ENCODE results near the gene KLF3.

Gene KLF3

GRCh38 chr4:38728631-38729141, 64.7 kb downstream of the KLF3 start:
- Histone ChIP-seq H3K4me1 (ENCODE audit: control insufficient read depth in 1 of 2, insufficient read depth in 2 of 2, low read length in 2 of 2) (peaks cover 7 to 10% of the 10 kb centered on the region in 2 donors), H3K36me3 (ENCODE audit: control insufficient read depth in 1 of 2, insufficient read depth in 2 of 2, low read length in 2 of 2) (no peaks in the 10 kb centered on the region), H3K27me3 (ENCODE audit: low read depth, low read length) (no peaks in the 10 kb centered on the region), H3K27ac (ENCODE audit: low read length) (peak overlapping the region; percentile 67), H3K9me3 (ENCODE audit: control insufficient read depth in 1 of 2, low read length in 2 of 2) (no peaks in the 10 kb centered on the region), H3K4me3 (ENCODE audit: low read depth in 1 of 2, low read length in 2 of 2) (no peak overlapping the region)

DNA sequence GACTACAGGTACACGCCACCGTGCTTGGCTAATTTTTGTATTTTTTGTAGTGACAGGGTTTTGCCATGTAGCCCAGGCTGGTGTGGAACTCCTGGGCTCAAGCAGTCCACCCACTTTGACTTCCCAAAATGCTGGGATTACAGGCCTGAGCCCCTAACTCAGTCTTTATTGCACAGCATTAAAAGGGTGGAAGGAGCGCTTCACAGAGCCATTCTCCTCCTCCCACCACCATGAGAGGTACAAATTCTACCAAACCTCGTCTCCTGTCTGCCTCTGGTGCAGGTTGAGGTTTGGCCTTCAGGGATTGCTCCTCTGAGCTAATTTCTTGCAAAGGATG, 66.5 kb downstream of the KLF3 start:
- Histone ChIP-seq H3K9me3 (ENCODE audit: control insufficient read depth in 1 of 2, low read length in 2 of 2) (no peaks in the 10 kb centered on the region), H3K27ac (ENCODE audit: low read length) (no peak overlapping the region), H3K4me1 (ENCODE audit: control insufficient read depth in 1 of 2, insufficient read depth in 2 of 2, low read length in 2 of 2) (peaks cover 7 to 10% of the 10 kb centered on the region in 2 donors), H3K4me3 (ENCODE audit: low read depth in 1 of 2, low read length in 2 of 2) (no peak overlapping the region), H3K36me3 (ENCODE audit: control insufficient read depth in 1 of 2, insufficient read depth in 2 of 2, low read length in 2 of 2) (no peaks in the 10 kb centered on the region), H3K27me3 (ENCODE audit: low read depth, low read length) (no peaks in the 10 kb centered on the region)

DNA sequence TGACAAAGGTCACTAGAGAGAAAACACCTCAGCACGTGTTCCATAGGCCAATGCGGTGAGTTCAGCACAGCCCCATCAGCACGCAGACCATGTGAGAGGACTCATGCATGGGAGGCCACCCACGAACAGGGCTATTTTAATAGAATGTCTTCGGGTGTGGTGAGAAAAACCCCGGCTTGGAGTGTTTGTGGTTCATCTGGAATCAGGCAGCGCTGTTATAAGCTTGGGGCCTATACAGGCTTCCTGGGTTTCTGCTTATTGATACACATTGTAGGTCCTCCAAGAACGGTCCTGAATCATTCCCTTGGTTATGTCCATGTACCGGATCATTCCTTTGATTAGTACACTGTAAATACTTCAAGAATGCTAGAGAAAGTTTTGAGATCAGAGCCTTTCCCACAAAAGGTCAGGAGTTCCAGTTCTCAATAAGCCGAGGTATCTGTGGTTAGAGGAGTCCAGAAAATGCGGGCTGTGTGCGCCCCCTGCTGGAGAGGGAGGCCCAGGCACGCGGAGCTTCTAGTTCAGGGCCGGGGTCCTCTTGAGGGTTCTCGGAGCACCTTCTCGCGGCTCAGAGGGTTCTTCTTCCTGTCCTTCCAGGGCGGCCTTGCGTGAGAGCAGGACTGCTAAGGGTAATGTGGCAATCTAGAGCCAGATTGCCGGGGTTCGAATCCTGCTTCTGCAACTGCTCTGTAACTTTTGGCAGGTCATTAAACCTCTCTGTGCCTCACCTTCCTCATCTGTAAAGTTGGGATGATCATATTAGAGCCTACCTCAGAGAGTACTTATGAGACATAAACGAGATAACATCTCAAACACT, 67.0 kb downstream of the KLF3 start:
- Histone ChIP-seq H3K9me3 (ENCODE audit: control insufficient read depth in 1 of 2, low read length in 2 of 2) (no peaks in the 10 kb centered on the region), H3K27ac (ENCODE audit: low read length) (no peak overlapping the region), H3K27me3 (ENCODE audit: low read depth, low read length) (no peaks in the 10 kb centered on the region), H3K4me3 (ENCODE audit: low read depth in 1 of 2, low read length in 2 of 2) (no peak overlapping the region), H3K36me3 (ENCODE audit: control insufficient read depth in 1 of 2, insufficient read depth in 2 of 2, low read length in 2 of 2) (no peaks in the 10 kb centered on the region), H3K4me1 (ENCODE audit: control insufficient read depth in 1 of 2, insufficient read depth in 2 of 2, low read length in 2 of 2) (peaks cover 7 to 10% of the 10 kb centered on the region in 2 donors)

- Histone ChIP-seq H3K36me3 (ENCODE audit: control insufficient read depth in 1 of 2, insufficient read depth in 2 of 2, low read length in 2 of 2) (no peaks in the 10 kb centered on the region), H3K4me3 (ENCODE audit: low read depth in 1 of 2, low read length in 2 of 2) (no peak overlapping the region), H3K4me1 (ENCODE audit: control insufficient read depth in 1 of 2, insufficient read depth in 2 of 2, low read length in 2 of 2) (peaks cover 6 to 7% of the 10 kb centered on the region in 2 donors), H3K27ac (ENCODE audit: low read length) (no peak overlapping the region), H3K27me3 (ENCODE audit: low read depth, low read length) (no peaks in the 10 kb centered on the region), H3K9me3 (ENCODE audit: control insufficient read depth in 1 of 2, low read length in 2 of 2) (no peaks in the 10 kb centered on the region)
Measured at GRCh38 chr4:38733663-38734062, 69.7 kb downstream of the KLF3 start.

DNA sequence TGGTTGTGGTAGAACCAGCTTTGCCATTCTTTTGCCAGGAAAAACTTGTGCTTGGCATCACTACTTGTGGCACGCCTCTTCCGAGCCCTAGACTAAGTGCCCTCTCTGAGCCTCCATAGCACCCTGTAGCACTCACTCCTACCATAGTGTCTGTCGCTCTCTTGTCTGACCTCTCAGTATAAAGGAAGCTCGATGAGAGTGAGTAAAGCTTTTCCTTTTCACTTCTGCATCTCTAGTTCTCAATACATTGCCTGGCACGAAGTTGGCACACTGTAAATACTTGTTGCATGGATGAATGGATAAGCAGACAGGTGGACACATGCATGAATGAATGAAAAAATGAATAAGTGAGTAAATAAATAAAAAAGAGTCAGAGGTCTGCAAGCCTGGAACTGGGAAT, 70.4 kb downstream of the KLF3 start:
- Histone ChIP-seq H3K36me3 (ENCODE audit: control insufficient read depth in 1 of 2, insufficient read depth in 2 of 2, low read length in 2 of 2) (no peaks in the 10 kb centered on the region), H3K4me3 (ENCODE audit: low read depth in 1 of 2, low read length in 2 of 2) (no peak overlapping the region), H3K27ac (ENCODE audit: low read length) (no peak overlapping the region), H3K27me3 (ENCODE audit: low read depth, low read length) (no peaks in the 10 kb centered on the region), H3K9me3 (ENCODE audit: control insufficient read depth in 1 of 2, low read length in 2 of 2) (no peaks in the 10 kb centered on the region), H3K4me1 (ENCODE audit: control insufficient read depth in 1 of 2, insufficient read depth in 2 of 2, low read length in 2 of 2) (peaks cover 6 to 7% of the 10 kb centered on the region in 2 donors)

GRCh38 chr4:38734911-38735310, 70.9 kb downstream of the KLF3 start:
- peaks cover 6 to 7% of the 10 kb centered on the region in 2 donors for H3K4me1 ChIP-seq (ENCODE audit: control insufficient read depth in 1 of 2, insufficient read depth in 2 of 2, low read length in 2 of 2)
- no peak overlapping the region for H3K27ac ChIP-seq (ENCODE audit: low read length)
- no peaks in the 10 kb centered on the region for H3K27me3 ChIP-seq (ENCODE audit: low read depth, low read length)
- H3K4me3 ChIP-seq (ENCODE audit: low read depth in 1 of 2, low read length in 2 of 2): no peak overlapping the region
- H3K9me3 ChIP-seq (ENCODE audit: control insufficient read depth in 1 of 2, low read length in 2 of 2): no peaks in the 10 kb centered on the region
- H3K36me3 ChIP-seq (ENCODE audit: control insufficient read depth in 1 of 2, insufficient read depth in 2 of 2, low read length in 2 of 2): no peaks in the 10 kb centered on the region

DNA sequence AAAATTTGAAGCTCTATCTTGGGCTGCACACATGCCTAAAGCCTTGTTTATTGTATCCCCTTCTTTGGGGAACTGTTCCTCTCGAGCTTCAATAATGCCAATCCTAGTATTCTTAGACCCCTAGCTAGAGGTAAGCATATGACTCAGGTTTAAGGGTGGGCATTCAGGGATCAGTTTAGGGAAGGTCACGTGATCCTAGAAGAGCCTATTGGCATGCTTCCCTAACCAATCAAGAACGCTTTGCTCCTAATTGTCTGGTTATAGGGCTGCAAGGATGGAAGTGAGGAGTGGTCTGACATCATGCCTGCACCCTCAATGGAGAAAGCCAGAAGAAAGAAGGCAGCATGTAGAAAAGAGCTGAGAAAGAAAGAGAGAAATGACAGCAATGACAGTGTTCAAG, 71.9 kb downstream of the KLF3 start:
- no peaks in the 10 kb centered on the region for H3K36me3 ChIP-seq (ENCODE audit: control insufficient read depth in 1 of 2, insufficient read depth in 2 of 2, low read length in 2 of 2)
- H3K4me3 ChIP-seq (ENCODE audit: low read depth in 1 of 2, low read length in 2 of 2): no peak overlapping the region
- H3K27me3 ChIP-seq (ENCODE audit: low read depth, low read length): no peaks in the 10 kb centered on the region
- no peak overlapping the region for H3K27ac ChIP-seq (ENCODE audit: low read length)
- no peaks in the 10 kb centered on the region for H3K9me3 ChIP-seq (ENCODE audit: control insufficient read depth in 1 of 2, low read length in 2 of 2)
- H3K4me1 ChIP-seq (ENCODE audit: control insufficient read depth in 1 of 2, insufficient read depth in 2 of 2, low read length in 2 of 2): peaks cover 3 to 5% of the 10 kb centered on the region in 2 donors

GRCh38 chr4:38738940-38739803, 75.2 kb downstream of the KLF3 start:
- H3K27ac ChIP-seq (ENCODE audit: low read length): no peak overlapping the region
- no peaks in the 10 kb centered on the region for H3K4me1 ChIP-seq (ENCODE audit: control insufficient read depth in 1 of 2, insufficient read depth in 2 of 2, low read length in 2 of 2)
- H3K4me3 ChIP-seq (ENCODE audit: low read depth in 1 of 2, low read length in 2 of 2): no peak overlapping the region
- H3K36me3 ChIP-seq (ENCODE audit: control insufficient read depth in 1 of 2, insufficient read depth in 2 of 2, low read length in 2 of 2): no peaks in the 10 kb centered on the region
- no peaks in the 10 kb centered on the region for H3K9me3 ChIP-seq (ENCODE audit: control insufficient read depth in 1 of 2, low read length in 2 of 2)
- H3K27me3 ChIP-seq (ENCODE audit: low read depth, low read length): no peaks in the 10 kb centered on the region

DNA sequence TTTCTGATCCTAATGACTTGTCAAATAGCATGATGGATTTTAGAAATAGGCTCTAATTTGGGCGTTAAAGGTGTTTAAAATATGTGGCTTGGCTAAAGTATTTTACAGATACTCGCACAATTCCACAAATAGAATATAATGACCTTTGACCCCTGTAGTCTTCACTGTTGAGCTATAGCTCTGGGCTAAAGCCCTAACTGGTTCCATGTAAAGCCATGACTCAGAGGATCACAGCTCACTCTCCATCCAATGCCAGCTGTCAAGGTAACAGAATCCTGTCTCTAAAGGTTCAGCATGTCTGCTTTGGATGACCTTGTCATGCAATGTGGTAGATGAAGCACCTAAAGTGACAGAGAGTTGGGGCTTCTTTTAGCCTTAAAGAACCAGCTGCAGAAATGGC, 76.3 kb downstream of the KLF3 start:
- Histone ChIP-seq H3K9me3 (ENCODE audit: control insufficient read depth in 1 of 2, low read length in 2 of 2) (no peaks in the 10 kb centered on the region), H3K36me3 (ENCODE audit: control insufficient read depth in 1 of 2, insufficient read depth in 2 of 2, low read length in 2 of 2) (no peaks in the 10 kb centered on the region), H3K4me3 (ENCODE audit: low read depth in 1 of 2, low read length in 2 of 2) (no peak overlapping the region), H3K27ac (ENCODE audit: low read length) (no peak overlapping the region), H3K27me3 (ENCODE audit: low read depth, low read length) (no peaks in the 10 kb centered on the region), H3K4me1 (ENCODE audit: control insufficient read depth in 1 of 2, insufficient read depth in 2 of 2, low read length in 2 of 2) (no peaks in the 10 kb centered on the region)

GRCh38 chr4:38743866-38744265, 79.9 kb downstream of the KLF3 start:
- no peaks in the 10 kb centered on the region for H3K9me3 ChIP-seq (ENCODE audit: control insufficient read depth in 1 of 2, low read length in 2 of 2)
- no peaks in the 10 kb centered on the region for H3K27me3 ChIP-seq (ENCODE audit: low read depth, low read length)
- no peak overlapping the region for H3K27ac ChIP-seq (ENCODE audit: low read length)
- H3K4me3 ChIP-seq (ENCODE audit: low read depth in 1 of 2, low read length in 2 of 2): no peak overlapping the region
- no peaks in the 10 kb centered on the region for H3K4me1 ChIP-seq (ENCODE audit: control insufficient read depth in 1 of 2, insufficient read depth in 2 of 2, low read length in 2 of 2)
- no peaks in the 10 kb centered on the region for H3K36me3 ChIP-seq (ENCODE audit: control insufficient read depth in 1 of 2, insufficient read depth in 2 of 2, low read length in 2 of 2)

DNA sequence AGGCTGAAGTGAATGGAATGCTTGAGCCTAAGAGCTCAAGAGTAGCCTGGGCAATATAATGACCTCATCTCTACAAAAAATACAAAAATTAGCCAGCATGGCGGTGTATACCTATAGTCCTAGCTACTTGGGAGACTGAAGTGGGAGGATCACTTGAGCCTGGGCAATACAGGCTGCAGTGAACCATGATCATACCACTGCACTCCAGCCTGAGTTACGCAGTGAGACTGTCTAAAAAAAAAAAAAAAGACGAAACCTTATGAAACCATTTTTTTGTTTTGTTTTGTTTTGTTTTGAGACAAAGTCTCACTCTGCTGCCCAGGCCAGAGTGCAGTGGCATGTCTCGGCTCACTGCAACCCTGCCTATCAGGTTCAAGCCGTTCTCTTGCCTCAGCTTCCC, 81.9 kb downstream of the KLF3 start:
- Histone ChIP-seq H3K36me3 (ENCODE audit: control insufficient read depth in 1 of 2, insufficient read depth in 2 of 2, low read length in 2 of 2) (no peaks in the 10 kb centered on the region), H3K4me1 (ENCODE audit: control insufficient read depth in 1 of 2, insufficient read depth in 2 of 2, low read length in 2 of 2) (no peaks in the 10 kb centered on the region), H3K27ac (ENCODE audit: low read length) (no peak overlapping the region), H3K4me3 (ENCODE audit: low read depth in 1 of 2, low read length in 2 of 2) (no peak overlapping the region), H3K27me3 (ENCODE audit: low read depth, low read length) (no peaks in the 10 kb centered on the region), H3K9me3 (ENCODE audit: control insufficient read depth in 1 of 2, low read length in 2 of 2) (no peaks in the 10 kb centered on the region)
